Occipital lobe (tissue), 2 donors: ENCODE results near the gene CFAP20. TPM values are rescaled to one million over a fixed set of nuclear protein-coding genes. Genes with fewer than 3 reads are reported as not detected.

ENCODE experiments used
- DNase-seq: peaks from one replicate; lab custom pipeline; 2025; lab: John Stamatoyannopoulos, UW
- total RNA-seq: library from RNA; depleted of rRNA; stranded (reverse); fragments of >200 nt; gene quantifications from one replicate; pipeline ENCODE4 v1.2.3, GENCODE V29; 2014

CFAP20 gene
- total RNA-seq, result 82.8 TPM

GRCh38 chr16:58129097-58129936 is at the start of gene CFAP20:
TSS of gene CFAP20 (minus strand) at chr16:58129381. CDS start at chr16:58129115, 266 bp downstream.
- peak; percentile 96 for DNase-seq

- DNase-seq, result no peak
These were observed 48.2 kb upstream of the CFAP20 start for GRCh38 chr16:58177353-58177710.

- DNase-seq, result no peak
These were observed 47.6 kb upstream of the CFAP20 start for GRCh38 chr16:58176608-58177352.

GRCh38 chr16:58170223-58170622 is 41.0 kb upstream of the CFAP20 start:
- no peak for DNase-seq

- no peak for DNase-seq
These were observed 31.7 kb upstream of the CFAP20 start for GRCh38 chr16:58160855-58161254.

GRCh38 chr16:58158725-58159124 is 29.5 kb upstream of the CFAP20 start:
- DNase-seq, result peak; percentile 34

- no peak for DNase-seq
These were observed 28.9 kb upstream of the CFAP20 start for GRCh38 chr16:58157951-58158540.

- DNase-seq, result no peak
These were observed 28.1 kb upstream of the CFAP20 start for GRCh38 chr16:58157239-58157638.

GRCh38 chr16:58155839-58156238 is 26.7 kb upstream of the CFAP20 start:
- DNase-seq, result no peak

- no peak for DNase-seq
These were observed 25.2 kb upstream of the CFAP20 start for GRCh38 chr16:58154345-58154744.

- DNase-seq, result no peak
These were observed 23.2 kb upstream of the CFAP20 start for GRCh38 chr16:58152246-58152868.

GRCh38 chr16:58148526-58148925 is 19.3 kb upstream of the CFAP20 start:
- DNase-seq, result no peak

GRCh38 chr16:58148099-58148498 is 18.9 kb upstream of the CFAP20 start:
- DNase-seq, result no peak

GRCh38 chr16:58138852-58139251 is 9.7 kb upstream of the CFAP20 start:
- no peak for DNase-seq

GRCh38 chr16:58137581-58137980 is 8.4 kb upstream of the CFAP20 start:
- DNase-seq, result no peak

GRCh38 chr16:58128711-58129096 is 477 bp downstream of the CFAP20 start:
- no peak for DNase-seq

GRCh38 chr16:58128181-58128631 is 975 bp downstream of the CFAP20 start:
- DNase-seq, result peak; percentile 32

GRCh38 chr16:58127634-58128033 is 1.5 kb downstream of the CFAP20 start:
- no peak for DNase-seq

GRCh38 chr16:58127033-58127556 is 2.1 kb downstream of the CFAP20 start:
- no peak for DNase-seq

GRCh38 chr16:58126451-58126961 is 2.7 kb downstream of the CFAP20 start:
- no peak for DNase-seq

GRCh38 chr16:58125781-58126335 is 3.3 kb downstream of the CFAP20 start:
- no peak for DNase-seq
